Tibial artery (tissue), 4 donors: ENCODE measurements around the gene NIPA2.
A peak's percentile ranks its signal among the peaks of the same experiment; 100 is the strongest.
"Not testable (repeated sequence)": the region's sequence is repeated elsewhere in the genome, so short reads cannot be mapped to it uniquely, and the experiment has no call there.

Experiments
- DNase-seq, 2 donors: peaks; one replicate each; pipeline ENCODE4 v3.0.0-alpha.2; 2019
- H3K27ac ChIP-seq, 2 donors: fragments of 200-600 bp; sonication (generic) in 1 of 2; 1 replicate in 1 of 2; 2 replicates in 1 of 2; pipeline ENCODE4 v1.5.1; 2018 to 2019; ENCODE audit warnings: mild to moderate bottlenecking in 1 of 2
- H3K27me3 ChIP-seq, 2 donors: fragments of 200-600 bp; sonication (generic) in 1 of 2; one replicate each; pipeline versions ENCODE4 v1.5.1 to v1.6.0; 2016 to 2019
- H3K36me3 ChIP-seq, 3 donors: fragments of 200-600 bp; sonication (generic) in 2 of 3; one replicate each; pipeline ENCODE4 v1.5.1; 2016 to 2019; ENCODE audit warnings: mild to moderate bottlenecking in 2 of 3
- H3K4me1 ChIP-seq, 4 donors: fragments of 200-600 bp; sonication (generic) in 2 of 4; 1 replicate in 3 of 4; 2 replicates in 1 of 4; pipeline ENCODE4 v1.5.1; 2016 to 2019
- H3K4me3 ChIP-seq, 2 donors: fragments of 200-600 bp; sonication (generic) in 1 of 2; 1 replicate in 1 of 2; 2 replicates in 1 of 2; pipeline ENCODE4 v1.5.1; 2018 to 2019; ENCODE audit warnings: mild to moderate bottlenecking in 2 of 2
- H3K9me3 ChIP-seq, 3 donors: fragments of 200-600 bp; sonication (generic) in 1 of 3; one replicate each; pipeline ENCODE4 v1.5.1; 2016 to 2019
- CTCF ChIP-seq, 2 experiments: fragments of 200-600 bp in 1 of 2; fragments of 450-650 bp in 1 of 2; IDR thresholded peaks; one replicate each; pipeline ENCODE4 v1.5.1; 2017 to 2019; ENCODE audit warnings: antibody characterized with exemption in 2 of 2, mild to moderate bottlenecking in 1 of 2, moderate library complexity in 1 of 2
- intact Hi-C: fragments of 100-400 bp; cut with DNase I; formaldehyde crosslinking; loops from one replicate; pipeline ENCODE4 v1.15.0; 2023; ENCODE audit warnings: low total_unique reads

The NIPA2 gene

DNA sequence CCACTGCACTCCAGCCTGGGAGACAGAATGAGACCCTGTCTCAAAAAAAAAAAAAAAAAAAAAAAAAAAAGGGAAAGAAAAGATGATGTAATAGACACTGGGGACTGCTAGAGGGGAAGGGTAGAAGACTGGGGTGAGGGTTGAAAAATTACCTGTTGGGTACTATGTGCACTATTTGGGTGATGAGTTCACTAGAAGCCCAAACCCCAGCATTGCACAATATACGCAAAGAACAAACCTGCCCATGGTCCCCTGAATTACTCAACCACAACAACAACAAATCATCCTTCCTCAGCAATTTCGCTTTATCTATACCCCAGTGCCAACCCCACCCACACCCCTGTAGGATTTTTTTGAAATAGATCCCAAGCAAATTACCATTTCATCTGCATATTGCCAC, 38.6 kb upstream of the NIPA2 start:
- intact Hi-C loops = no loop called here
- Histone ChIP-seq H3K4me3 (no peak overlapping the region), H3K4me1 (no peaks in the 10 kb centered on the region), H3K27me3 (no peaks in the 10 kb centered on the region), H3K36me3 (peaks cover 0 to 3% (median 0%) of the 10 kb centered on the region in 3 donors), H3K27ac (no peak overlapping the region), H3K9me3 (no peaks in the 10 kb centered on the region)
- no peak for TF ChIP-seq CTCF (IDR thresholded peaks at IDR 0.05)
- no peak for DNase-seq

- intact Hi-C loops = not testable (repeated sequence)
These were observed 35.5 kb upstream of the NIPA2 start for GRCh38 chr15:22803006-22803405.

GRCh38 chr15:22806156-22806555, 32.3 kb upstream of the NIPA2 start:
- intact Hi-C loops = no loop called here
- peak in 1 of 2 donors; percentile 11 for DNase-seq
- no peak for TF ChIP-seq CTCF (IDR thresholded peaks at IDR 0.05)
- Histone ChIP-seq H3K4me1 (no peaks in the 10 kb centered on the region), H3K27ac (no peak overlapping the region), H3K27me3 (no peaks in the 10 kb centered on the region), H3K36me3 (peaks cover 0 to 7% (median 0%) of the 10 kb centered on the region in 3 donors), H3K9me3 (no peaks in the 10 kb centered on the region), H3K4me3 (no peak overlapping the region)

More at GRCh38 chr15:22803006-22803405, 35.5 kb upstream of the NIPA2 start:
- not testable (repeated sequence) for H3K27me3 ChIP-seq, H3K4me3 ChIP-seq, H3K9me3 ChIP-seq, H3K27ac ChIP-seq, H3K36me3 ChIP-seq, H3K4me1 ChIP-seq
- peak in 1 of 2 donors; percentile 24 for DNase-seq

GRCh38 chr15:22806664-22807063, 31.8 kb upstream of the NIPA2 start:
- Histone ChIP-seq H3K36me3 (peaks cover 0 to 7% (median 0%) of the 10 kb centered on the region in 3 donors), H3K9me3 (no peaks in the 10 kb centered on the region), H3K27ac (no peak overlapping the region), H3K4me1 (no peaks in the 10 kb centered on the region), H3K4me3 (no peak overlapping the region), H3K27me3 (no peaks in the 10 kb centered on the region)
- DNase-seq = peak in 1 of 2 donors; percentile 7
- intact Hi-C loops = no loop called here
- TF ChIP-seq CTCF (IDR thresholded peaks at IDR 0.05) = no peak

DNA sequence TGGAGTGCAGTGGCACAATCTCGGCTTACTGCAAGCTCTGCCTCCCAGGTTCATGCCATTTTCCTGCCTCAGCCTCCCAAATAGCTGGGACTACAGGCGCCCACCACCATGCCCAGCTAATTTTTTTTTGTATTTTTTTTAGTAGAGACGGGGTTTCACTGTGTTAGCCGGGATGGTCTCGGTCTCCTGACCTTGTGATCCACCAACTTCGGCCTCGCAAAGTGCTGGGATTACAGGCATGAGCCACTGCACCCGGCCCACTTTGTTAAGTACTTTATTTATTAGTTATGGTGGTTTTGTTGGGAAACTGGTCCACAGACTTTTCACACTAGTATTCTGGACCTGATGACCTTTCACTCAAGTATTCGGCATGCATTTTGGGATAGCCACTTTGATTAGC, 30.6 kb upstream of the NIPA2 start:
- H3K4me3 ChIP-seq, H3K4me1 ChIP-seq, H3K27me3 ChIP-seq, H3K36me3 ChIP-seq, intact Hi-C loops, H3K27ac ChIP-seq, DNase-seq, H3K9me3 ChIP-seq: not testable (repeated sequence)

DNA sequence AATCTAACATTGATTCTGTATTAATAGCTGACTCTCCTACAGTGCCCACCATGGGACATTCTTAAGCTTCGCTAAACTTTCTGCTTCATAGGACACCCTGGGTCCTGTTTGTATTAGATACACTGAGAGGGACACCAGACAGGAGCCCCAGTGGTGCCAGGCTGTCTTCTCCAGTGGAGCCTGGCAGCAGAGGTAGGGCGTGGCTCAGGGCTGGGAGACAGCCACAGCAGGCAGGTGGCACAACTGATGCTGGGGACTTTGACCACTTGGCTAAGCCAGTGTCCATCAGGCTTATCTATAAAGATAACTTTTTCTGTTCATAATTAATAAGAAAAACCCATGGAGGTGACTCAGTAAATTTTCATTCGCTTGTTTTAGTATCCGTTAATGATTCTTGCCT, 30.2 kb upstream of the NIPA2 start:
- Histone ChIP-seq H3K9me3 (no peaks in the 10 kb centered on the region), H3K36me3 (peaks cover 0 to 7% (median 7%) of the 10 kb centered on the region in 3 donors), H3K27me3 (no peaks in the 10 kb centered on the region), H3K4me1 (no peaks in the 10 kb centered on the region), H3K4me3 (no peak overlapping the region), H3K27ac (no peak overlapping the region)
- DNase-seq = no peak
- intact Hi-C loops = no loop called here
- TF ChIP-seq CTCF (IDR thresholded peaks at IDR 0.05) = no peak

DNA sequence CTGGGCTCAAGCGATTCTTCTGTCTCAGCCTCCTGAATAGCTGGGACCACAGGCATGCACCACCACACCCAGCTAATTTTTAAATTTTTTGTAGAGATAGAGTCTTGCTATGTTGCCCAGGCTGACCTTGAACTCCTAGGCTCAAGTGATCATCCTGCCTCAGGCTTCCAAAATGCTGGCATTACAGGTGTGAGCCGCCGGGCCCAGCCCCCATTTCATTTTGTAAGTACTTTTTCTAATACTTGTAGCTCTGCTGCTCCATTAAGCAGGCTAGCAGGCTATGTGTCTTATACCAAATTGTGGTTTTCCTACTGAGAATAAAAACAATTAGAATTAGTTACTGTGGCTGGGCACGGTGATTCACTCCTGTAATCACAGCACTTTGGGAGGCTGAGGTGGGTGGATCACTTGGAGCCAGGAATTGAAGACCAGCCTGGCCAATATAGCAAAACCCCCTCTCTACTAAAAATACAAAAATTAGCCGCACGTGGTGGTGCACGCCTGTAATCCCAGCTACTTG, 29.6 kb upstream of the NIPA2 start:
- peaks cover 0 to 10% (median 7%) of the 10 kb centered on the region in 3 donors for H3K36me3 ChIP-seq
- intact Hi-C loops = no loop called here

More for the DNA sequence above, 29.6 kb upstream of the NIPA2 start:
- peak in 1 of 2 donors; percentile 17 for DNase-seq
- no peaks in the 10 kb centered on the region for H3K4me1 ChIP-seq
- no peaks in the 10 kb centered on the region for H3K9me3 ChIP-seq
- H3K4me3 ChIP-seq = no peak overlapping the region
- no peaks in the 10 kb centered on the region for H3K27me3 ChIP-seq
- TF ChIP-seq CTCF (IDR thresholded peaks at IDR 0.05) = no peak
- no peak overlapping the region for H3K27ac ChIP-seq
